ENCODE results near the gene ANO1.

GRCh38 chr11:70205049-70205725, 127.1 kb downstream of the ANO1 start:
- no peak for TF ChIP-seq CTCF (optimal IDR thresholded peaks at IDR 0.05 in 1 of 3, IDR thresholded peaks at IDR 0.05 in 1 of 3, conservative IDR thresholded peaks at IDR 0.05 in 1 of 3; ENCODE audit: extremely low read depth in 1 of 3, insufficient read depth in 2 of 3, low read length in 3 of 3)
- TF ChIP-seq EZH2 (IDR thresholded peaks at IDR 0.05; ENCODE audit: low read length): no peak

Measured in keratinocyte (primary cell).